ENCODE data around the gene KRTAP19-1. TPM values are rescaled to one million over a fixed set of nuclear protein-coding genes. Genes with fewer than 3 reads are reported as not detected.
A peak's percentile ranks its signal among the peaks of the same experiment; 100 is the strongest.

KRTAP19-1 gene
- total RNA-seq, 1 donor from 2014 or later, result not detected

DNA sequence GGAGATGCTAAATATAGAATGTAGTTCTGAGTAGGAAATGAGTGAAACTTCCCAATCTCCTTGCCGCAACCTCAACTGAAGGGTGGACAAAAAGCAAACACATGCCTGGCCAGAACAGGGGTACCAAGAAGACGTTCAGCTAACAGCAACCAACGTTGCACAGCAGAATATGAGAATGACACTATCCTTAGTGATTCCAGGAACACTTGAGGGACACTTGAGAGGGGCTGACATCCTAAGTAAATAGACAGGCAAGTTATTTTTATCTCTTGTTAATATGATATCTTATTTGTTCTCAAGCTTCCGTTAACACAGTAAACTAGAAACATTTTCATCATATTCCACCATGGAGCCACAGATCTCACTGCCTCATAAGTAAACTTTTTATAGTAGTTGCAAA is 908 bp downstream of the KRTAP19-1 start:
- no peak overlapping the region for H3K27ac Mint-ChIP-seq (ENCODE audit: unreplicated experiment)

DNA sequence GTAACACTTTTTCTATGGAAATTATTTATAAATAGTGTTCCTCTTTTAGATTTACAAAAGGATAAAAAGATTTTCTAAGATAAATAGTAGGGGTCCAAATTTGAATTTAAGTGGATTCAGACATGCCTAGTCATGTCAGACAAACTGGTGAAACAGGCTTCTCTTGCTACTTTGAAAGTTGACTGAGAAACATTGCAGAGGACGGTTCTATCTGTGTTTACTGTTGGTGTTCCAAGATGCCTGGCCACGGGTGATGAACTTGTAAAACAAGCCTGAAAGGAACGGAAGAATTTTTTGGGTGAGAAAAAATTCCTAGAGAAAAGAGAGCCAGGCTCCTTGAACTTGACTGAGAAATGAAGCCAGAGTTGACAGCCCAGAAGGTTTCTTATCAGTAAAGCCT is 2.2 kb downstream of the KRTAP19-1 start:
- no peaks in the 10 kb centered on the region for H3K4me1 Mint-ChIP-seq (ENCODE audit: unreplicated experiment)
- DNase-seq (ENCODE audit: extremely low spot score, unreplicated experiment), result no peak
- peaks cover 3% of the 10 kb centered on the region for H3K27me3 Mint-ChIP-seq (ENCODE audit: unreplicated experiment)
- no peak overlapping the region for H3K27ac Mint-ChIP-seq (ENCODE audit: unreplicated experiment)
- no peaks in the 10 kb centered on the region for H3K36me3 Mint-ChIP-seq (ENCODE audit: unreplicated experiment)
- no peak overlapping the region for H3K4me3 Mint-ChIP-seq (ENCODE audit: unreplicated experiment)
- no peaks in the 10 kb centered on the region for H3K9me3 Mint-ChIP-seq (ENCODE audit: unreplicated experiment)
- TF ChIP-seq, protein P1, sequence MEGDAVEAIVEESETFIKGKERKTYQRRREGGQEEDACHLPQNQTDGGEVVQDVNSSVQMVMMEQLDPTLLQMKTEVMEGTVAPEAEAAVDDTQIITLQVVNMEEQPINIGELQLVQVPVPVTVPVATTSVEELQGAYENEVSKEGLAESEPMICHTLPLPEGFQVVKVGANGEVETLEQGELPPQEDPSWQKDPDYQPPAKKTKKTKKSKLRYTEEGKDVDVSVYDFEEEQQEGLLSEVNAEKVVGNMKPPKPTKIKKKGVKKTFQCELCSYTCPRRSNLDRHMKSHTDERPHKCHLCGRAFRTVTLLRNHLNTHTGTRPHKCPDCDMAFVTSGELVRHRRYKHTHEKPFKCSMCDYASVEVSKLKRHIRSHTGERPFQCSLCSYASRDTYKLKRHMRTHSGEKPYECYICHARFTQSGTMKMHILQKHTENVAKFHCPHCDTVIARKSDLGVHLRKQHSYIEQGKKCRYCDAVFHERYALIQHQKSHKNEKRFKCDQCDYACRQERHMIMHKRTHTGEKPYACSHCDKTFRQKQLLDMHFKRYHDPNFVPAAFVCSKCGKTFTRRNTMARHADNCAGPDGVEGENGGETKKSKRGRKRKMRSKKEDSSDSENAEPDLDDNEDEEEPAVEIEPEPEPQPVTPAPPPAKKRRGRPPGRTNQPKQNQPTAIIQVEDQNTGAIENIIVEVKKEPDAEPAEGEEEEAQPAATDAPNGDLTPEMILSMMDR (IDR thresholded peaks at IDR 0.05), result no peak

More for the DNA sequence above, 908 bp downstream of the KRTAP19-1 start:
- H3K9me3 Mint-ChIP-seq (ENCODE audit: unreplicated experiment), result no peaks in the 10 kb centered on the region
- no peak for DNase-seq (ENCODE audit: extremely low spot score, unreplicated experiment)
- H3K4me1 Mint-ChIP-seq (ENCODE audit: unreplicated experiment), result no peaks in the 10 kb centered on the region
- TF ChIP-seq, protein P1 (IDR thresholded peaks at IDR 0.05), result no peak
- H3K27me3 Mint-ChIP-seq (ENCODE audit: unreplicated experiment), result peaks cover 3% of the 10 kb centered on the region
- no peaks in the 10 kb centered on the region for H3K36me3 Mint-ChIP-seq (ENCODE audit: unreplicated experiment)
- no peak overlapping the region for H3K4me3 Mint-ChIP-seq (ENCODE audit: unreplicated experiment)

DNA sequence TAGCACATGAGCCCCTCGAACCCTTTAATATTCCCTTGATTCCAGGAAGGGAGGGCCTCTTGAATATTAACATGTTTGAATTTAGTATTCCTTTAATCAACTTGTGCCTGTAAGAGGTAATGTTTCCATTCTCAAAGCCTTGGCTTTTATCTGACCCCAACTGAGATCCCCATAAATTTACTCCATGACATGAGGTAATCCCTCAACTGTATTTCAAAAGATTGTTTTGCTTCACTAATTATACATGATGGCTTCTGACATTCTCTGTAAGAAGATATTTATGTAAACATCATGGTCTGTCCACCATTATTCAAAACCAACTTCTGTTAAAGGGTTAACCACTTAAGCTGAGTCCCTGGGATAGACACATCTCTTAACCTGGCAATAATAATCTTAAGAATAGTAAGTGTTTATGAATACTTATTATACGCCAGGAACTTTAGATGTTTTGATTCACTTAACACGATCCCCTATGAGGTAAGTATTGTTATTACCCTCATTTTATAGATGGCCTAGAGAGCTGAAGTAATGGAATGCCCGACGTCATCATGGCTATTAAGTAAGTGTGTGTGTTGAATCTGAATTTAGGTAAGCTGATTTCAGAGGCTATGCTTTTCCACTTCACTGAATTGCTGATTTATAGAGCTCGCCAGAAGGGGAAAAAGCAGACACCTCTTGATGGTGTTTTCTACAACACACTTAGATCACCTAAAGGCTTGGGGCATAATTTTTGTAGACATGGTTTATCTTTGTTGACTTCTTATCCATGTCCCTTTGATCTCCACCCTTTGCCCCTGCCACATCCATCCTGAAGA is 11.1 kb downstream of the KRTAP19-1 start:
- no peak overlapping the region for H3K4me3 Mint-ChIP-seq (ENCODE audit: unreplicated experiment)
- H3K4me1 Mint-ChIP-seq (ENCODE audit: unreplicated experiment), result peaks cover 1% of the 10 kb centered on the region
- H3K27me3 Mint-ChIP-seq (ENCODE audit: unreplicated experiment), result no peaks in the 10 kb centered on the region
- no peak overlapping the region for H3K27ac Mint-ChIP-seq (ENCODE audit: unreplicated experiment)
- TF ChIP-seq, protein P1 (IDR thresholded peaks at IDR 0.05), result no peak
- DNase-seq (ENCODE audit: extremely low spot score, unreplicated experiment), result no peak
- no peaks in the 10 kb centered on the region for H3K36me3 Mint-ChIP-seq (ENCODE audit: unreplicated experiment)
- peaks cover 6% of the 10 kb centered on the region for H3K9me3 Mint-ChIP-seq (ENCODE audit: unreplicated experiment)

DNA sequence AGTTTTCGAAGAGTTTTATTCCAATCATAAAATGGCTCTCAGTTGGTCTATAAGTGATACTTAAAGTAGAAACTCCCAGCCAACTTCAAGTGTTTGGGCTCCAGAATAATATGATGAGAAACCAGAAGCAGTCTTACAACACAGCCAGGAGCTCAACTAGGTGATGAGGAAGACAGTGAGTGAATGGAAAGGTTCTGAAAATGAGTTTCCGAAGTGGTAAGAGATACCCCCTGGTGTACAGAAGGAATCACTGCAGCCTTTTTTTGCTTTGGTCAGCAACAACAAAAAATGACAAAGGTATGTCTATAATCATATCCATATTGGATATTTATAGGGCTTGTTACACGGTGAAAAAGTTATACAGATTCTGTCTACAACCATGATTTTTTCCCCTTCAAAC is 16.5 kb downstream of the KRTAP19-1 start:
- H3K27me3 Mint-ChIP-seq (ENCODE audit: unreplicated experiment), result no peaks in the 10 kb centered on the region
- no peaks in the 10 kb centered on the region for H3K36me3 Mint-ChIP-seq (ENCODE audit: unreplicated experiment)
- TF ChIP-seq, protein P1 (IDR thresholded peaks at IDR 0.05), result peak; percentile 54
- no peak overlapping the region for H3K4me3 Mint-ChIP-seq (ENCODE audit: unreplicated experiment)
- no peaks in the 10 kb centered on the region for H3K4me1 Mint-ChIP-seq (ENCODE audit: unreplicated experiment)
- no peak overlapping the region for H3K27ac Mint-ChIP-seq (ENCODE audit: unreplicated experiment)
- no peak for DNase-seq (ENCODE audit: extremely low spot score, unreplicated experiment)
- no peaks in the 10 kb centered on the region for H3K9me3 Mint-ChIP-seq (ENCODE audit: unreplicated experiment)

DNA sequence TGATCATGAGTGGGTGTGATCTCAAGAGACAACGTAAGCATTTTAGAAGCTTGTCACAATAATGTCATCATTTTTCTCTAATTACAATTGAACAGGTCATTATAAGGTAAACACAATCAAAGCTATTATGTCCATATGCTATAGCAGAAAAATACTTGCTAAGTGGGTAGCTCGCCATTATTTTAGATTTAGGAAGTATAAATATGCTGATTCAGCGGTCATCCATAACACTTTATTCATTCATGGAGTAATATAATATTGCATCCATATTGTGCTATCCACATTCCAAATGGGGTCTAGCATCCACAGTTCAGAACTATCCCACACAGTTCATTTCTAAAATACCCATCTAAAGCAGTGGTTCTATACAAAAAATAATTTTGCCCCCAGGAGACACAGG is 31.7 kb downstream of the KRTAP19-1 start:
- H3K27ac Mint-ChIP-seq (ENCODE audit: unreplicated experiment), result no peak overlapping the region
- H3K36me3 Mint-ChIP-seq (ENCODE audit: unreplicated experiment), result no peaks in the 10 kb centered on the region
- no peaks in the 10 kb centered on the region for H3K9me3 Mint-ChIP-seq (ENCODE audit: unreplicated experiment)
- DNase-seq (ENCODE audit: extremely low spot score, unreplicated experiment), result no peak
- no peaks in the 10 kb centered on the region for H3K27me3 Mint-ChIP-seq (ENCODE audit: unreplicated experiment)
- no peaks in the 10 kb centered on the region for H3K4me1 Mint-ChIP-seq (ENCODE audit: unreplicated experiment)
- TF ChIP-seq, protein P1 (IDR thresholded peaks at IDR 0.05), result no peak
- no peak overlapping the region for H3K4me3 Mint-ChIP-seq (ENCODE audit: unreplicated experiment)

Data from osteocyte (in vitro differentiated cells).